Stimulated activated CD4-positive, alpha-beta T cell treated with anti-CD3 and anti-CD28 coated beads, Interleukin-4, amount 100 ng/mL, for 4 hours (primary cell): ENCODE results near the gene FAAP24.
"Not testable (repeated sequence)": the region's sequence is repeated elsewhere in the genome, so short reads cannot be mapped to it uniquely, and the experiment has no call there.

ENCODE experiments used
- DNase-seq, 2 experiments: peaks; one replicate each; pipeline ENCODE4 v3.0.0-alpha.2; 2020

FAAP24 gene

GRCh38 chr19:33000510-33000909 is 28.5 kb downstream of the FAAP24 start:
- DNase-seq: no peak

GRCh38 chr19:33000910-33001309 is 28.9 kb downstream of the FAAP24 start:
- DNase-seq: no peak

GRCh38 chr19:33002126-33002865 is 30.3 kb downstream of the FAAP24 start:
- DNase-seq: not testable (repeated sequence)

GRCh38 chr19:33003424-33004024 is 31.5 kb downstream of the FAAP24 start:
- not testable (repeated sequence) for DNase-seq

- DNase-seq: no peak
These were observed 33.4 kb downstream of the FAAP24 start for GRCh38 chr19:33005440-33005839.

- DNase-seq: no peak
These were observed 36.7 kb downstream of the FAAP24 start for GRCh38 chr19:33008738-33009137.

GRCh38 chr19:33010891-33011290 is 38.8 kb downstream of the FAAP24 start:
- DNase-seq: not testable (repeated sequence)

- no peak for DNase-seq
These were observed 50.6 kb downstream of the FAAP24 start for GRCh38 chr19:33022472-33023116.

- DNase-seq: no peak
These were observed 52.4 kb downstream of the FAAP24 start for GRCh38 chr19:33024398-33024797.

GRCh38 chr19:33025468-33026238 is 53.6 kb downstream of the FAAP24 start:
- DNase-seq: not testable (repeated sequence)

GRCh38 chr19:33026602-33027001 is 54.6 kb downstream of the FAAP24 start:
- not testable (repeated sequence) for DNase-seq
